ENCODE measurements around the gene ATP6V0A4.

DNA sequence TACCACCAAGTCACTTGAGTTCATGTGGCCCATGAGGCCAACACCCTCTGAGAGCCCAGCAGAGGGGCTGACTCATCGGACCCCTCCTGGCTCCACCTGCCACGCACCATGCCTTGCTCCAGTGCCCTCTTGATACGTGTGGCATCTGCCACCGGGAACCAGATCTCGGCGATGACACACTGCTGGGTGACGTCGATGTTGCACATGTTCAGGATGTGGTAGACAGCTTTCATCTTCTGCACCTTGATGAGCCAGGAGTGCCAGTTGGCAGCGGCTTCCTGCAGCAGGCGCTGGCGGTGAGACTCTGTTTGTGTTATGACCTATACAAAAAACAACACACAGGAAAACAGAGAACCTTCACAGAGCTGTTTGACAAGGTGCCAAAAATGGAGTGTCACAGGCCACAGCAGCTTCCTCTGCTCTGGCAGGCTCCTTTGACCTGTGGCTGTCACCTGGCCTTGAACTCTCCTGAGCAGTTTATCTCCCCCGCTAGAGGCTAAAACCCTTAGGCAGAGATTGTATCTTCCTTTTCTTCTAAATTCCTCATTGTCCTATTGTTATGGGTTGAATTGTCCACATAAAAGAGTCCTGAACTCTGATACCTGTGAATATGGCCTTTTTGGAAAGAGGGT is 45.4 kb downstream of the ATP6V0A4 start:
- TF ChIP-seq POLR2A (IDR thresholded peaks at IDR 0.05; ENCODE audit: low read depth, low read length), result no peak
- TF ChIP-seq POLR2AphosphoS5 (IDR thresholded peaks at IDR 0.05; ENCODE audit: low read depth, low read length), result no peak
- TF ChIP-seq TAF1 (IDR thresholded peaks at IDR 0.05; ENCODE audit: low read depth, low read length), result no peak
